Type B pancreatic cell (in vitro differentiated cells): ENCODE data around the gene DGKZ. TPM values are rescaled to one million over a fixed set of nuclear protein-coding genes. Genes with fewer than 3 reads are reported as not detected.

Experiments
- DNase-seq: peaks from one replicate; pipeline ENCODE4 v3.0.0; 2021; ENCODE audit warnings: mixed read lengths; ENCODE audit not compliant: unreplicated experiment; ENCODE audit errors: extremely low spot score
- H3K27ac Mint-ChIP-seq: 2 replicates; pipeline ENCODE4 v1.8.0; 2021; ENCODE audit warnings: mild to moderate bottlenecking, mixed read lengths
- H3K27me3 Mint-ChIP-seq: 2 replicates; pipeline ENCODE4 v1.8.0; 2021; ENCODE audit warnings: mixed read lengths
- H3K36me3 Mint-ChIP-seq: 2 replicates; pipeline ENCODE4 v1.8.0; 2021; ENCODE audit warnings: mixed read lengths
- H3K4me1 Mint-ChIP-seq: one replicate; pipeline ENCODE4 v1.8.0; 2021; ENCODE audit warnings: mixed read lengths; ENCODE audit not compliant: unreplicated experiment
- H3K4me3 Mint-ChIP-seq: 2 replicates; pipeline ENCODE4 v1.8.0; 2021; ENCODE audit warnings: mild to moderate bottlenecking, mixed read lengths
- H3K9me3 Mint-ChIP-seq: 2 replicates; pipeline ENCODE4 v1.8.0; 2021; ENCODE audit warnings: mixed read lengths
- total RNA-seq: library from RNA; stranded (reverse); gene quantifications from 2 replicates; pipeline ENCODE4 v1.2.1, GENCODE V29; 2021; ENCODE audit warnings: low replicate concordance
- TF ChIP-seq, protein P1 (sequence below): fragments of 200-600 bp; sonication (generic); conservative IDR thresholded peaks from 2 replicates; pipeline ENCODE4 v1.5.0; 2021; ENCODE audit warnings: antibody characterized with exemption, mild to moderate bottlenecking

DGKZ gene
- total RNA-seq, 1 donor from 2014 or later = 50.0 TPM

DNA sequence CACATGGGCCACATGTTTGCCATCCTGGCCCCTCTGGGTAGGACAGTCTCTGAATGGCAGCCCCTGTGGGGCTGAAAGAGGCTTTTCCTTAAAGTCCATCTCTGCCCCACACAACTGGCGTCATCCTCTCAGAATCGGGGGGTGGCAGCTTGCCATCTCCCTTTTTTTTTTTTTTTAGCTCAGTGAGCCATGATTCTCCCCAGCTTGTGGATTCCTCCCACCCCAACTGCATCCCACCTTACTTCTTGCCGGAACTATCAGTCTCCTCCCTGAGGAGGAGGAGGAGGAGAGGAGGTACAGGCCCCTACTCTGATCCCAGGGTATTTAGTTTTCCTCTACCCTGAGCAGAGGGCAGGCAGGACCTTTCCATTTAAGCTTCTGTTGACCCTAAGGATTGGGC, 3.4 kb downstream of the DGKZ start:
- TF ChIP-seq, protein P1, sequence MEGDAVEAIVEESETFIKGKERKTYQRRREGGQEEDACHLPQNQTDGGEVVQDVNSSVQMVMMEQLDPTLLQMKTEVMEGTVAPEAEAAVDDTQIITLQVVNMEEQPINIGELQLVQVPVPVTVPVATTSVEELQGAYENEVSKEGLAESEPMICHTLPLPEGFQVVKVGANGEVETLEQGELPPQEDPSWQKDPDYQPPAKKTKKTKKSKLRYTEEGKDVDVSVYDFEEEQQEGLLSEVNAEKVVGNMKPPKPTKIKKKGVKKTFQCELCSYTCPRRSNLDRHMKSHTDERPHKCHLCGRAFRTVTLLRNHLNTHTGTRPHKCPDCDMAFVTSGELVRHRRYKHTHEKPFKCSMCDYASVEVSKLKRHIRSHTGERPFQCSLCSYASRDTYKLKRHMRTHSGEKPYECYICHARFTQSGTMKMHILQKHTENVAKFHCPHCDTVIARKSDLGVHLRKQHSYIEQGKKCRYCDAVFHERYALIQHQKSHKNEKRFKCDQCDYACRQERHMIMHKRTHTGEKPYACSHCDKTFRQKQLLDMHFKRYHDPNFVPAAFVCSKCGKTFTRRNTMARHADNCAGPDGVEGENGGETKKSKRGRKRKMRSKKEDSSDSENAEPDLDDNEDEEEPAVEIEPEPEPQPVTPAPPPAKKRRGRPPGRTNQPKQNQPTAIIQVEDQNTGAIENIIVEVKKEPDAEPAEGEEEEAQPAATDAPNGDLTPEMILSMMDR = no peak
- Mint-ChIP-seq H3K27me3 (peaks cover 4% of the 10 kb centered on the region), H3K4me1 (peaks cover 30% of the 10 kb centered on the region), H3K27ac (no peak overlapping the region), H3K9me3 (no peaks in the 10 kb centered on the region), H3K36me3 (no peaks in the 10 kb centered on the region), H3K4me3 (no peak overlapping the region)
- no peak for DNase-seq

DNA sequence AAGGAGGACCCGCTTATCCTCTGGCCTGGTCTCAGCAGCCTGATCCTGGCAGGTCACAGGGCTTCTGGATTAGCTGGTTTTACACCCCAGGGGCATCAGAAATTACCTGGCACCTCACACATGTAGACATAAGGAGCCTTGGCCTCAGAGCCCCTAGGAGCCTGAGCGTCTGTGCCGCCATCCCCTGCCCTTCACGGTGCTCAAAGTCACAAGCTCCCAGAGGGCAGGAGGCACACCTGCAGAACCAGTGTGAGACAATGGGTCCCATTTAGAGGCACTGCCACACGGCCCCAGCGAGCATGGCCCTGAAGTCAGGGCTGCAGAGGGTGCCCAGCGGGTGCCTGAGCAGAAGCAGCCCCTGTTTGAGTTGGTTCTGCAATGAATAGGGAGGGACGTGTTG, 3.9 kb downstream of the DGKZ start:
- DNase-seq = no peak
- no peak overlapping the region for H3K27ac Mint-ChIP-seq
- peaks cover 30% of the 10 kb centered on the region for H3K4me1 Mint-ChIP-seq
- H3K27me3 Mint-ChIP-seq = peaks cover 4% of the 10 kb centered on the region
- H3K4me3 Mint-ChIP-seq = no peak overlapping the region
- H3K9me3 Mint-ChIP-seq = no peaks in the 10 kb centered on the region
- H3K36me3 Mint-ChIP-seq = no peaks in the 10 kb centered on the region
- TF ChIP-seq, protein P1 = no peak

- no peak for DNase-seq
- H3K9me3 Mint-ChIP-seq = no peaks in the 10 kb centered on the region
- H3K4me1 Mint-ChIP-seq = peaks cover 27% of the 10 kb centered on the region
- TF ChIP-seq, protein P1 = no peak
- H3K27ac Mint-ChIP-seq = no peak overlapping the region
- H3K27me3 Mint-ChIP-seq = peaks cover under 1% of the 10 kb centered on the region
- no peak overlapping the region for H3K4me3 Mint-ChIP-seq
- H3K36me3 Mint-ChIP-seq = no peaks in the 10 kb centered on the region
Observed at GRCh38 chr11:46351606-46352005, 4.3 kb downstream of the DGKZ start.

GRCh38 chr11:46352063-46352841, 5.0 kb downstream of the DGKZ start:
- H3K4me3 Mint-ChIP-seq = no peak overlapping the region
- TF ChIP-seq, protein P1 = peak; percentile 91
- no peaks in the 10 kb centered on the region for H3K27me3 Mint-ChIP-seq
- no peaks in the 10 kb centered on the region for H3K36me3 Mint-ChIP-seq
- H3K9me3 Mint-ChIP-seq = no peaks in the 10 kb centered on the region
- H3K27ac Mint-ChIP-seq = no peak overlapping the region
- DNase-seq = no peak
- H3K4me1 Mint-ChIP-seq = peaks cover 28% of the 10 kb centered on the region

GRCh38 chr11:46353698-46354097, 6.4 kb downstream of the DGKZ start:
- no peak for DNase-seq
- Mint-ChIP-seq H3K27me3 (no peaks in the 10 kb centered on the region), H3K4me1 (peaks cover 28% of the 10 kb centered on the region), H3K27ac (no peak overlapping the region), H3K36me3 (no peaks in the 10 kb centered on the region), H3K4me3 (no peak overlapping the region), H3K9me3 (no peaks in the 10 kb centered on the region)
- TF ChIP-seq, protein P1 = no peak
